A673 (cell line): ENCODE measurements around the gene CPA2. TPM values are rescaled to one million over a fixed set of nuclear protein-coding genes. Genes with fewer than 3 reads are reported as not detected.

Source experiments
- BruUV-seq: library from RNA; stranded (reverse); fragments of 400-500 nt; replicated peaks from 2 replicates; lab custom pipeline; 2021; lab: Mats Ljungman, UMichigan
- CTCF ChIA-PET: fragments of 300-600 bp; sonication (Branson Sonifier 250); formaldehyde crosslinking; loops from one replicate; lab custom pipeline; 2022; ENCODE audit warnings: antibody characterized with exemption; lab: Charles Lee
- POLR2A ChIA-PET: fragments of 300-600 bp; sonication (Branson Sonifier 250); formaldehyde crosslinking; loops from one replicate; lab custom pipeline; 2022; ENCODE audit warnings: antibody characterized with exemption; ENCODE audit not compliant: low non-redundant PET; lab: Charles Lee
- DNase-seq: peaks from one replicate; pipeline ENCODE4 v3.0.0-alpha.2; 2015; ENCODE audit warnings: low spot score
- H3K27ac ChIP-seq: fragments of 200-600 bp; sonication (generic); 2 replicates; pipeline ENCODE4 v1.5.1; 2016; ENCODE audit warnings: mixed run types, low read depth, mild to moderate bottlenecking, mixed read lengths, antibody characterized with exemption, low read length; ENCODE audit not compliant: poor library complexity, severe bottlenecking
- H3K27me3 ChIP-seq: fragments of 200-600 bp; sonication (generic); replicated peaks from 2 replicates; pipeline ENCODE4 v1.6.1; 2017; ENCODE audit warnings: mixed run types, low read depth, mild to moderate bottlenecking, mixed read lengths, antibody characterized with exemption, low read length; ENCODE audit not compliant: insufficient read depth, poor library complexity
- H3K36me3 ChIP-seq: fragments of 200-600 bp; sonication (generic); 2 replicates; pipeline ENCODE4 v1.6.1; 2016; ENCODE audit warnings: mixed run types, mild to moderate bottlenecking, mixed read lengths, antibody characterized with exemption, low read length; ENCODE audit not compliant: insufficient read depth, poor library complexity, severe bottlenecking
- H3K4me1 ChIP-seq: fragments of 200-600 bp; sonication (generic); 2 replicates; pipeline ENCODE4 v1.6.1; 2017; ENCODE audit warnings: mixed run types, mild to moderate bottlenecking, mixed read lengths, antibody characterized with exemption, low read length; ENCODE audit not compliant: insufficient read depth, poor library complexity, severe bottlenecking
- H3K4me3 ChIP-seq: fragments of 200-600 bp; sonication (generic); 2 replicates; pipeline ENCODE4 v1.5.1; 2016; ENCODE audit warnings: low read depth, mixed run types, mild to moderate bottlenecking, mixed read lengths, low read length; ENCODE audit not compliant: poor library complexity, severe bottlenecking
- H3K9me3 ChIP-seq: fragments of 200-600 bp; sonication (generic); 2 replicates; pipeline ENCODE4 v1.6.1; 2016; ENCODE audit warnings: mixed run types, low read depth, mild to moderate bottlenecking, mixed read lengths, antibody characterized with exemption, low read length; ENCODE audit not compliant: poor library complexity, severe bottlenecking
- CTCF ChIP-seq: fragments of 300-800, 200-600 bp; sonication (generic); conservative IDR thresholded peaks from 2 replicates; pipeline ENCODE4 v1.5.1; 2017; ENCODE audit warnings: low read depth, mild to moderate bottlenecking, antibody characterized with exemption, low read length, moderate library complexity, mixed read lengths
- EZH2 ChIP-seq: fragments of 200-600 bp; sonication (generic); IDR thresholded peaks from 2 replicates; pipeline ENCODE4 v1.6.1; 2017; ENCODE audit warnings: borderline replicate concordance, low read depth, mild to moderate bottlenecking, mixed read lengths, antibody characterized with exemption, low read length; ENCODE audit not compliant: poor library complexity, severe bottlenecking
- intact Hi-C: fragments of 100-400 bp; cut with micrococcal nuclease; formaldehyde crosslinking; loops from one replicate; pipeline ENCODE4 v1.10.0; 2022; ENCODE audit not compliant: unreplicated experiment
- total RNA-seq: library from RNA; stranded (reverse); gene quantifications from 2 replicates; pipeline ENCODE4 v1.2.3, GENCODE V29; 2021

The CPA2 gene
- total RNA-seq, 1 experiment from 2014 or later = 0.43 TPM

- intact Hi-C loops = no loop called here
- DNase-seq = no peak
- H3K9me3 ChIP-seq = no peaks in the 10 kb centered on the region
- H3K4me3 ChIP-seq = no peak overlapping the region
- CTCF ChIA-PET = no interaction called here
- H3K36me3 ChIP-seq = no peaks in the 10 kb centered on the region
- H3K4me1 ChIP-seq = no peaks in the 10 kb centered on the region
- POLR2A ChIA-PET = no interaction called here
- BruUV-seq = no TSS peak
- no peaks in the 10 kb centered on the region for H3K27me3 ChIP-seq
- TF ChIP-seq EZH2 (no peak), CTCF (no peak)
- H3K27ac ChIP-seq = no peak overlapping the region
Measured at GRCh38 chr7:130333832-130334231, 67.2 kb downstream of the CPA2 start.

GRCh38 chr7:130334274-130334673 lies 67.6 kb downstream of the CPA2 start:
- ChIA-PET POLR2A (no interaction called here), CTCF (no interaction called here)
- no peaks in the 10 kb centered on the region for H3K4me1 ChIP-seq
- H3K9me3 ChIP-seq = no peaks in the 10 kb centered on the region
- TF ChIP-seq CTCF (no peak), EZH2 (no peak)
- no TSS peak for BruUV-seq
- no peak for DNase-seq
- H3K4me3 ChIP-seq = no peak overlapping the region
- intact Hi-C loops = no loop called here
- H3K27ac ChIP-seq = no peak overlapping the region
- H3K36me3 ChIP-seq = no peaks in the 10 kb centered on the region
- H3K27me3 ChIP-seq = no peaks in the 10 kb centered on the region

- H3K4me1 ChIP-seq = no peaks in the 10 kb centered on the region
- no peaks in the 10 kb centered on the region for H3K36me3 ChIP-seq
- intact Hi-C loops = no loop called here
- no TSS peak for BruUV-seq
- H3K4me3 ChIP-seq = no peak overlapping the region
- ChIA-PET POLR2A (interaction anchor here (0.6 kb wide), 1 partner anchor 93 kb away, joined by 3 read pairs; no protein-coding TSS in a partner anchor), CTCF (no interaction called here)
- no peaks in the 10 kb centered on the region for H3K9me3 ChIP-seq
- TF ChIP-seq CTCF = no peak
- TF ChIP-seq EZH2 = no peak
- DNase-seq = no peak
- no peaks in the 10 kb centered on the region for H3K27me3 ChIP-seq
- H3K27ac ChIP-seq = no peak overlapping the region
Measured at GRCh38 chr7:130337410-130337971, 70.8 kb downstream of the CPA2 start.
